ENCODE measurements around the gene SEMA3B. TPM values are rescaled to one million over a fixed set of nuclear protein-coding genes. Genes with fewer than 3 reads are reported as not detected.

Gene SEMA3B
- total RNA-seq, 1 experiment from 2014 or later: 7.3 TPM

DNA sequence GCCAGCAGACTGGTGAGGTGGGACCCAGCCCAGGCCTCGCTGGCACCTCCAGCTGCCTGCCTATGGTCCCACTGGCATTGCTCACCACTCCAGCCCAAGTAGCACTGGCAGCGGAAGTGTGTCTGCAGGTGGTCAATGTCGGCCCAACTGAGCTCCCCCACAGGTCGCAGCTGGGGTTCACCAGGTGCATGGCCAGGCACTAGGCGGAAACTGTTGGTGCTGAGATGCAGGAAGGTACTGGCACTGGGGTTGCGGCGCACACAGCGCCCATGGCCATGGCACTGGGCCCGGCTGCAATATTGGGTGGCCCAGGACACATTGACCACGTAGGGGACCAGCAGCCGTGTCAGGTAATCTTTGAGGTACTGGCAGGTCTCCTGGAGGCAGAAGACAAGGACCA lies 49.2 kb downstream of the SEMA3B start (continued):
- TF ChIP-seq HMGXB4 (CRISPR knock-in tag; IDR thresholded peaks at IDR 0.05): no peak
- TF ChIP-seq, protein P1, sequence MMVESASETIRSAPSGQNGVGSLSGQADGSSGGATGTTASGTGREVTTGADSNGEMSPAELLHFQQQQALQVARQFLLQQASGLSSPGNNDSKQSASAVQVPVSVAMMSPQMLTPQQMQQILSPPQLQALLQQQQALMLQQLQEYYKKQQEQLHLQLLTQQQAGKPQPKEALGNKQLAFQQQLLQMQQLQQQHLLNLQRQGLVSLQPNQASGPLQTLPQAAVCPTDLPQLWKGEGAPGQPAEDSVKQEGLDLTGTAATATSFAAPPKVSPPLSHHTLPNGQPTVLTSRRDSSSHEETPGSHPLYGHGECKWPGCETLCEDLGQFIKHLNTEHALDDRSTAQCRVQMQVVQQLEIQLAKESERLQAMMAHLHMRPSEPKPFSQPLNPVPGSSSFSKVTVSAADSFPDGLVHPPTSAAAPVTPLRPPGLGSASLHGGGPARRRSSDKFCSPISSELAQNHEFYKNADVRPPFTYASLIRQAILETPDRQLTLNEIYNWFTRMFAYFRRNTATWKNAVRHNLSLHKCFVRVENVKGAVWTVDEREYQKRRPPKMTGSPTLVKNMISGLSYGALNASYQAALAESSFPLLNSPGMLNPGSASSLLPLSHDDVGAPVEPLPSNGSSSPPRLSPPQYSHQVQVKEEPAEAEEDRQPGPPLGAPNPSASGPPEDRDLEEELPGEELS (CRISPR knock-in tag; IDR thresholded peaks at IDR 0.05): no peak
- TF ChIP-seq RORB (CRISPR knock-in tag; IDR thresholded peaks at IDR 0.05): no peak
- no peak for TF ChIP-seq GRHL2 (CRISPR knock-in tag; IDR thresholded peaks at IDR 0.05; ENCODE audit: insufficient replicate concordance, severe bottlenecking)
- TF ChIP-seq, protein P2, sequence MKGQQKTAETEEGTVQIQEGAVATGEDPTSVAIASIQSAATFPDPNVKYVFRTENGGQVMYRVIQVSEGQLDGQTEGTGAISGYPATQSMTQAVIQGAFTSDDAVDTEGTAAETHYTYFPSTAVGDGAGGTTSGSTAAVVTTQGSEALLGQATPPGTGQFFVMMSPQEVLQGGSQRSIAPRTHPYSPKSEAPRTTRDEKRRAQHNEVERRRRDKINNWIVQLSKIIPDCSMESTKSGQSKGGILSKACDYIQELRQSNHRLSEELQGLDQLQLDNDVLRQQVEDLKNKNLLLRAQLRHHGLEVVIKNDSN (CRISPR knock-in tag; IDR thresholded peaks at IDR 0.05): no peak
- no peak for TF ChIP-seq USF2 (CRISPR knock-in tag; IDR thresholded peaks at IDR 0.05)
- no peak for TF ChIP-seq TP53 (CRISPR knock-in tag; IDR thresholded peaks at IDR 0.05)
- no peak for TF ChIP-seq NR2C2 (CRISPR knock-in tag; IDR thresholded peaks at IDR 0.05)
- TF ChIP-seq ELF4 (CRISPR knock-in tag; IDR thresholded peaks at IDR 0.05; ENCODE audit: low read depth): no peak
- TF ChIP-seq PRRX2 (CRISPR knock-in tag; IDR thresholded peaks at IDR 0.05): no peak
- no peak for TF ChIP-seq ATF3 (CRISPR knock-in tag; conservative IDR thresholded peaks at IDR 0.05)

DNA sequence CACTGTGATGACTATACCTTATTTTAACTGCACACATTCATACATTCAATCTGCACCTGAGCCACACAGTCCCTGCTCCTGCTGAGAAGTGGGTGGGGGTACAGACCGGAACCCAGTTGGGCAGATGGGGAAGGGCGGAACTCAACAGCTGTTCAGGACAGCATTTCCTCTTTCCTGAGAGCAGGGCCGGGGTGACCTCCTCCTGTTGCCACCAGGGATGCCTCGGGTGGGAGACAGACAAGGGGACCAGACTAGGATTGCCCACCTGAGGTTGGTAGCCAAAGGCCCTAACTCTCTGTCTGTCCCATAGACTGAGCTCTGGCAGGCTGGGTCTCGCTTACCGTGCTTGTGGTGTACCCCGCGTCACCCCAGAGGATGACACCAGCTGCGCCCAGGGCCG lies 49.7 kb downstream of the SEMA3B start:
- no peak overlapping the region for H3K27ac Mint-ChIP-seq
- peak overlapping the region; percentile 16; the same call in 1 of the 2 replicates for H3K4me3 Mint-ChIP-seq
- TF ChIP-seq RELA (CRISPR knock-in tag; IDR thresholded peaks at IDR 0.05; ENCODE audit: borderline replicate concordance): no peak
- TF ChIP-seq ETV6 (CRISPR knock-in tag; IDR thresholded peaks at IDR 0.05): no peak
- no peak for TF ChIP-seq FOXP1 (CRISPR knock-in tag; IDR thresholded peaks at IDR 0.05; ENCODE audit: borderline replicate concordance)
- TF ChIP-seq FOXJ3 (CRISPR knock-in tag; IDR thresholded peaks at IDR 0.05; ENCODE audit: borderline replicate concordance): no peak
- TF ChIP-seq, protein P2 (CRISPR knock-in tag; IDR thresholded peaks at IDR 0.05): no peak
- H3K9me3 Mint-ChIP-seq: peaks cover 5% of the 10 kb centered on the region; the same call in 1 of the 2 replicates
- POLR2A ChIA-PET: no interaction called here
- no peak for ATAC-seq
- peaks cover 45% of the 10 kb centered on the region for H3K36me3 Mint-ChIP-seq
- H3K27me3 Mint-ChIP-seq (ENCODE audit: low read depth): no peaks in the 10 kb centered on the region
- peaks cover 27% of the 10 kb centered on the region for H3K4me1 Mint-ChIP-seq
- no peak for DNase-seq (ENCODE audit: low spot score)
- CTCF ChIA-PET: interaction anchor here (1.0 to 2.1 kb wide), 4 partner anchors 10 to 408 kb away, joined by 3 to 6 read pairs (median 4); partner anchors contain the start of gene HYAL1

GRCh38 chr3:50319181-50319893 lies 50.4 kb downstream of the SEMA3B start:
- POLR2A ChIA-PET: no interaction called here
- CTCF ChIA-PET: interaction anchor here (0.6 to 2.1 kb wide), 7 partner anchors 9 to 409 kb away, joined by 3 to 6 read pairs (median 3); partner anchors contain the start of genes HYAL1 and IFRD2

More at GRCh38 chr3:50319181-50319893, 50.4 kb downstream of the SEMA3B start:
- peaks cover 34% of the 10 kb centered on the region for H3K4me1 Mint-ChIP-seq
- no peak for ATAC-seq
- DNase-seq (ENCODE audit: low spot score): no peak
- peaks cover 38% of the 10 kb centered on the region for H3K36me3 Mint-ChIP-seq
- H3K27me3 Mint-ChIP-seq (ENCODE audit: low read depth): no peaks in the 10 kb centered on the region
- H3K4me3 Mint-ChIP-seq: peak overlapping the region; percentile 93
- H3K27ac Mint-ChIP-seq: no peak overlapping the region
- TF ChIP-seq CREB1 (CRISPR knock-in tag; IDR thresholded peaks at IDR 0.05) (no peak), IRF2 (CRISPR knock-in tag; IDR thresholded peaks at IDR 0.05; ENCODE audit: borderline replicate concordance, low read depth) (no peak), OVOL2 (CRISPR knock-in tag; IDR thresholded peaks at IDR 0.05; ENCODE audit: borderline replicate concordance) (no peak)
- H3K9me3 Mint-ChIP-seq: no peaks in the 10 kb centered on the region
